SK-N-SH (cell line): Measurements from ENCODE around the gene DPYSL4. TPM values are rescaled to one million over a fixed set of nuclear protein-coding genes. Genes with fewer than 3 reads are reported as not detected.

Source experiments
- CTCF ChIA-PET: fragments of 300-600, 350-600 bp; formaldehyde crosslinking; extraction: SDS; loops from one replicate; lab custom pipeline; 2021; lab: Yijun Ruan, JAX
- POLR2A ChIA-PET: fragments of 350-600 bp; sonication (Branson Sonifier 250); formaldehyde crosslinking; extraction: SDS; loops from one replicate; lab custom pipeline; 2020; ENCODE audit warnings: antibody characterized with exemption, inconsistent platforms; lab: Yijun Ruan, JAX
- DNase-seq: peaks from one replicate; pipeline ENCODE4 v3.0.0; 2012
- H2AFZ ChIP-seq: fragments of 200-600 bp; sonication (generic); 2 replicates; pipeline ENCODE4 v1.8.1; 2016; ENCODE audit warnings: antibody characterized with exemption, mild to moderate bottlenecking, low read depth
- H3F3A ChIP-seq: fragments of 200-600 bp; sonication (generic); replicated peaks from 2 replicates; pipeline ENCODE3; 2016; ENCODE audit warnings: antibody characterized with exemption, mild to moderate bottlenecking; ENCODE audit not compliant: insufficient read depth
- H3K27ac ChIP-seq, 2 experiments: fragments of 200-500 bp in 1 of 2; fragments of 200-600 bp in 1 of 2; sonication (Bioruptor generic) in 1 of 2; sonication (generic), shearing (Covaris generic) in 1 of 2; 2 replicates each; pipeline versions ENCODE4 v1.5.1 to v1.6.1; 2014 to 2016; ENCODE audit warnings: low read depth in 2 of 2, inconsistent platforms in 1 of 2, low read length in 1 of 2, mild to moderate bottlenecking in 1 of 2, mixed read lengths in 1 of 2
- H3K27me3 ChIP-seq: fragments of 200-600 bp; sonication (generic), shearing (Covaris generic); 2 replicates; pipeline ENCODE4 v1.6.1; 2016; ENCODE audit warnings: mixed run types; ENCODE audit not compliant: insufficient read depth
- H3K36me3 ChIP-seq, 2 experiments: fragments of 200-500 bp in 1 of 2; fragments of 200-600 bp in 1 of 2; sonication (Bioruptor generic) in 1 of 2; sonication (generic) in 1 of 2; replicated peaks in 1 of 2; 2 replicates each; pipeline versions ENCODE3 to v1.5.1; 2014 to 2016; ENCODE audit warnings: low read length in 1 of 2, mild to moderate bottlenecking in 1 of 2; ENCODE audit not compliant: insufficient read depth in 2 of 2, control insufficient read depth in 1 of 2
- H3K4me1 ChIP-seq, 2 experiments: fragments of 200-500 bp in 1 of 2; fragments of 200-600 bp in 1 of 2; sonication (Bioruptor generic) in 1 of 2; sonication (generic), shearing (Covaris generic) in 1 of 2; 2 replicates each; pipeline versions ENCODE4 v1.5.1 to v1.6.1; 2014 to 2016; ENCODE audit warnings: low read depth in 1 of 2, low read length in 1 of 2, mixed run types in 1 of 2; ENCODE audit not compliant: insufficient read depth in 2 of 2, control insufficient read depth in 1 of 2
- H3K4me2 ChIP-seq: fragments of 200-600 bp; sonication (generic), shearing (Covaris generic); 2 replicates; pipeline ENCODE4 v1.6.1; 2017; ENCODE audit warnings: mixed run types
- H3K4me3 ChIP-seq, 2 experiments: fragments of 200-500 bp in 1 of 2; fragments of 200-600 bp in 1 of 2; sonication (Bioruptor generic) in 1 of 2; sonication (generic), shearing (Covaris generic) in 1 of 2; 2 replicates each; pipeline versions ENCODE4 v1.5.1 to v1.8.1; 2014 to 2016; ENCODE audit warnings: low read depth in 2 of 2, inconsistent platforms in 1 of 2, low read length in 1 of 2, mild to moderate bottlenecking in 1 of 2, mixed read lengths in 1 of 2, moderate library complexity in 1 of 2
- H3K79me2 ChIP-seq: fragments of 200-600 bp; sonication (generic); 2 replicates; pipeline ENCODE4 v1.8.1; 2017; ENCODE audit warnings: mild to moderate bottlenecking; ENCODE audit not compliant: insufficient read depth
- H3K9ac ChIP-seq: fragments of 200-600 bp; sonication (generic); 2 replicates; pipeline ENCODE4 v1.6.1; 2017; ENCODE audit warnings: mixed run types
- H3K9me2 ChIP-seq: fragments of 200-600 bp; sonication (generic); 2 replicates; pipeline ENCODE4 v1.6.1; 2017; ENCODE audit warnings: mixed run types
- H3K9me3 ChIP-seq: fragments of 200-600 bp; sonication (generic); 2 replicates; pipeline ENCODE4 v1.6.1; 2017; ENCODE audit warnings: mixed run types, mild to moderate bottlenecking, moderate library complexity
- H4K20me1 ChIP-seq: fragments of 200-600 bp; sonication (generic); 2 replicates; pipeline ENCODE4 v1.6.1; 2017; ENCODE audit warnings: mild to moderate bottlenecking, mixed run types; ENCODE audit not compliant: insufficient read depth
- CHD2 ChIP-seq: fragments of 150-350 bp; IDR thresholded peaks from 2 replicates; pipeline ENCODE4 v1.6.1; 2018; ENCODE audit warnings: low read length; ENCODE audit not compliant: partially characterized antibody
- EZH2phosphoT487 ChIP-seq: fragments of 200-600 bp; sonication (generic); IDR thresholded peaks from 2 replicates; pipeline ENCODE4 v1.6.1; 2017; ENCODE audit warnings: low read depth, mixed run types, mild to moderate bottlenecking, antibody characterized with exemption, moderate library complexity, borderline replicate concordance
- FOXJ3 ChIP-seq: sonication (generic); formaldehyde crosslinking; IDR thresholded peaks from 2 replicates; pipeline ENCODE4 v1.5.1; 2020; ENCODE audit warnings: mild to moderate bottlenecking, missing genetic modification reagents
- GATA2 ChIP-seq: sonication (generic); formaldehyde crosslinking; IDR thresholded peaks from 2 replicates; pipeline ENCODE4 v1.5.0; 2020; ENCODE audit warnings: mild to moderate bottlenecking, missing genetic modification reagents
- JUND ChIP-seq: IDR thresholded peaks from 2 replicates; pipeline ENCODE4 v1.4.0; 2012
- MEF2A ChIP-seq: IDR thresholded peaks from 2 replicates; pipeline ENCODE4 v1.4.0; 2012; ENCODE audit warnings: low read depth, borderline replicate concordance
- NFIC ChIP-seq: IDR thresholded peaks from 2 replicates; pipeline ENCODE4 v1.4.0; 2012; ENCODE audit warnings: borderline replicate concordance
- NRF1 ChIP-seq: IDR thresholded peaks from 2 replicates; pipeline ENCODE4 v1.6.1; 2012; ENCODE audit warnings: low read depth, mild to moderate bottlenecking, low read length
- POLR2AphosphoS5 ChIP-seq: IDR thresholded peaks from 2 replicates; pipeline ENCODE4 v1.6.1; 2012; ENCODE audit warnings: low read depth, low read length
- RAD21 ChIP-seq: IDR thresholded peaks from 2 replicates; pipeline ENCODE4 v1.6.1; 2012; ENCODE audit warnings: mild to moderate bottlenecking, low read length
- RCOR1 ChIP-seq: fragments of 150-350 bp; IDR thresholded peaks from 2 replicates; pipeline ENCODE4 v1.6.1; 2017; ENCODE audit warnings: antibody characterized with exemption, low read length
- REST ChIP-seq: IDR thresholded peaks from 2 replicates; pipeline ENCODE4 v1.6.1; 2012; ENCODE audit warnings: mild to moderate bottlenecking, low read depth, low read length, moderate library complexity
- RFX5 ChIP-seq: IDR thresholded peaks from 2 replicates; pipeline ENCODE4 v1.6.1; 2012; ENCODE audit warnings: mild to moderate bottlenecking, improper control_type of control experiment, low read length
- RXRA ChIP-seq: IDR thresholded peaks from 2 replicates; pipeline ENCODE4 v1.4.0; 2012; ENCODE audit warnings: low read depth, mild to moderate bottlenecking, borderline replicate concordance
- SIN3A ChIP-seq: IDR thresholded peaks from 2 replicates; pipeline ENCODE4 v1.6.1; 2012; ENCODE audit warnings: low read depth, mild to moderate bottlenecking, low read length, moderate library complexity, borderline replicate concordance
- SMC3 ChIP-seq: IDR thresholded peaks from 2 replicates; pipeline ENCODE4 v1.6.1; 2012; ENCODE audit warnings: low read depth, low read length, improper control_type of control experiment
- TAF1 ChIP-seq: IDR thresholded peaks from 2 replicates; pipeline ENCODE4 v1.6.1; 2012; ENCODE audit warnings: low read depth, mild to moderate bottlenecking, low read length, moderate library complexity, borderline replicate concordance
- TCF12 ChIP-seq: IDR thresholded peaks from 2 replicates; pipeline ENCODE4 v1.4.0; 2012
- USF1 ChIP-seq: IDR thresholded peaks from 2 replicates; pipeline ENCODE4 v1.4.0; 2012; ENCODE audit warnings: low read depth, borderline replicate concordance
- WGBS: methylation state at CpG from one replicate; pipeline ENCODE4 v1.1.6; 2017; ENCODE audit warnings: low lambda C conversion rate; 5-methylcytosine and 5-hydroxymethylcytosine counted together
- polyA plus RNA-seq, 3 experiments: library from polyadenylated mRNA; depleted of rRNA; stranded (reverse); fragments of >200 nt; gene quantifications; 2 replicates each; pipeline ENCODE4 v1.2.3, GENCODE V29; 2012

DPYSL4 gene
- polyA plus RNA-seq, 1 of the 3 experiments (the other 2 are of a cell fraction): 21.8 TPM

GRCh38 chr10:132206806-132207535, 20.2 kb downstream of the DPYSL4 start:
- ChIA-PET CTCF (no interaction called here), POLR2A (interaction anchor here (1.1 kb wide), 1 partner anchor 19 kb away, joined by 3 read pairs; no protein-coding TSS in a partner anchor)
- peaks cover 0 to 8% of the 10 kb centered on the region in 2 experiments for H3K36me3 ChIP-seq
- H3K9me3 ChIP-seq: no peaks in the 10 kb centered on the region
- no peak overlapping the region; a peak in 1 of 4 replicates for H3K27ac ChIP-seq
- H3K9me2 ChIP-seq: no peaks in the 10 kb centered on the region
- H3K4me3 ChIP-seq: no peak overlapping the region
- H3K4me2 ChIP-seq: no peak overlapping the region
- H4K20me1 ChIP-seq: no peaks in the 10 kb centered on the region
- H3K9ac ChIP-seq: no peak overlapping the region
- WGBS: 88% methylated on average over 22 of the region's 29 CpGs
- H3K4me1 ChIP-seq: no peaks in the 10 kb centered on the region; a peak in 1 of 4 replicates
- DNase-seq: no peak
- no peaks in the 10 kb centered on the region for H3K79me2 ChIP-seq
- no peak for TF ChIP-seq TCF12
- TF ChIP-seq SMC3: no peak
- no peak for TF ChIP-seq SIN3A
- no peak for TF ChIP-seq EZH2phosphoT487
- TF ChIP-seq NFIC: no peak
- no peak for TF ChIP-seq FOXJ3 (CRISPR knock-in tag)
- no peak for TF ChIP-seq RXRA
- TF ChIP-seq MEF2A: no peak
- no peak for TF ChIP-seq RCOR1
- no peak for TF ChIP-seq REST
- no peaks in the 10 kb centered on the region for H3K27me3 ChIP-seq
- H3F3A ChIP-seq: no peaks in the 10 kb centered on the region
- no peak overlapping the region for H2AFZ ChIP-seq

DNA sequence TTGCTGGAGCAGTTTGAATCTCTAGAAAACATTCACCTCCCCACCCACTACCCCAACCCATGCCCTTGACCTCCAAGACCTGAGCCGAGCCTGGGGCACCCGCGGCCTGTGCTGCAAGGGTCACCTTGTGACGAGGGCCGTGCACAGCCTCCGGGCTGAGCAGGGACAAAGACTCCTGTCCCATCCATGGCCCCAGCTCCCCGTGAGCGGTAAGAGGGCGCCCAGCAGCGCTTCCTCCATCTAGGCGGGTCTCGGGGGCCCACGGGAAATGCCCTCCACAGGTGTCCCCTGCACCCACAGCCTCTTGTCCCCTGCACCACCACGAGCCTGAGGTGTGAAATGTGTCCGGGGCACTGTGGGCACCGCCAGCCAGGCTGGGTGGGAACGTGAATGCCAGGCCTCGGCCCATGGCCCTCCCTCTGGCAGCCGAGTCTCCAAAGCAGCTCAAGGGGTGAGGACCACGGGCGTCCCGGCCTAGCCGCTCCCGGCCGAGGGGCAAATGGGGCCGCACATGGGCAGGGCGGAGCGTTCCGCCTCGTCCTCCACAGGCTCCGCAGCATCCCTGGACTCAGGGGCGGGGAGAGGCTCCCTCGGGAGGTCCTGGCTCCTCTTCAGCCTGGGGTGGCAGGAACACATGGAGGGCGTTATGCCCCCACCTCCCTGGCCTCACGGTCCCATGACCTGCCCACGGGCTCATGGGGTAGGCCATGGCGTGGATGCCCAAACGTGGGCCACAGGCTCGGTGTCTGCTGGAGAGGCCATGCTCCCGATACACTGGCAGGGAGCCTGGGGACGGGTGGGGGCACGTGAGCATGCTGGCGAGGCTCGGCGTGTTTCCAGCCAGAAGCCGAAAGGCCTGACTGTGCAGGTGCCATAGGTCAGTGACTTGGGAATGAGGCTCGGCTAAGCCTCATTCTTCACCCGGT, 21.1 kb downstream of the DPYSL4 start:
- H3K9ac ChIP-seq: no peak overlapping the region
- no peaks in the 10 kb centered on the region for H4K20me1 ChIP-seq
- TF ChIP-seq TAF1: no peak
- no peak for TF ChIP-seq RFX5
- no peak for TF ChIP-seq RAD21
- no peak for TF ChIP-seq NFIC
- no peak for TF ChIP-seq USF1
- TF ChIP-seq CHD2: no peak
- TF ChIP-seq JUND: no peak
- TF ChIP-seq NRF1: no peak
- no peak for TF ChIP-seq POLR2AphosphoS5
- TF ChIP-seq GATA2 (CRISPR knock-in tag): no peak
- TF ChIP-seq, all 33 proteins: peak for 0
- ChIA-PET CTCF (no interaction called here), POLR2A (interaction anchor here (1.2 kb wide), 1 partner anchor 32 kb away, joined by 3 read pairs; no protein-coding TSS in a partner anchor)
- no peaks in the 10 kb centered on the region for H3K27me3 ChIP-seq
- no peak for DNase-seq
- H3K27ac ChIP-seq: no peak overlapping the region; a peak in 1 of 4 replicates
- H3F3A ChIP-seq: no peaks in the 10 kb centered on the region
- H3K9me3 ChIP-seq: no peaks in the 10 kb centered on the region
- no peak overlapping the region for H2AFZ ChIP-seq
- no peak overlapping the region for H3K4me3 ChIP-seq
- H3K4me1 ChIP-seq: no peaks in the 10 kb centered on the region; a peak in 1 of 4 replicates
- no peaks in the 10 kb centered on the region for H3K9me2 ChIP-seq
- 100% methylated on average over 2 of the region's 48 CpGs for WGBS
- peaks cover 0 to 6% of the 10 kb centered on the region in 2 experiments for H3K36me3 ChIP-seq
- H3K79me2 ChIP-seq: no peaks in the 10 kb centered on the region
- H3K4me2 ChIP-seq: no peak overlapping the region
